Stimulated activated naive B cell treated with anti-CD40 and anti-IgM and Interleukin-4, amounts not matched to agents 10 μg/mL and 1 μg/mL and 100 μg/mL, for 72 hours (primary cell): ENCODE measurements around the gene LIMCH1.

ENCODE experiments used
- ATAC-seq, 2 donors: fragments of 150-1000 bp; cut with Tn5 transposase; replicated peaks; 2 replicates each; pipeline ENCODE4 v1.10.0; 2021; ENCODE audit warnings: moderate library complexity in 1 of 2
- DNase-seq: peaks from one replicate; pipeline ENCODE4 v3.0.0; 2021
- H3K27ac Mint-ChIP-seq: one replicate; pipeline ENCODE4 v1.8.0; 2022; ENCODE audit warnings: mild to moderate bottlenecking, mixed read lengths
- H3K27me3 Mint-ChIP-seq, 2 donors: one replicate each; pipeline ENCODE4 v1.8.0; 2022; ENCODE audit warnings: mixed read lengths in 2 of 2
- H3K36me3 Mint-ChIP-seq, 2 donors: one replicate each; pipeline ENCODE4 v1.8.0; 2022; ENCODE audit warnings: mixed read lengths in 2 of 2, mild to moderate bottlenecking in 1 of 2
- H3K4me1 Mint-ChIP-seq, 2 donors: one replicate each; pipeline ENCODE4 v1.8.0; 2022; ENCODE audit warnings: mixed read lengths in 2 of 2, mild to moderate bottlenecking in 1 of 2
- H3K4me3 Mint-ChIP-seq, 2 donors: one replicate each; pipeline ENCODE4 v1.8.0; 2022; ENCODE audit warnings: mild to moderate bottlenecking in 2 of 2, mixed read lengths in 2 of 2, moderate library complexity in 1 of 2
- H3K9me3 Mint-ChIP-seq, 2 donors: one replicate each; pipeline ENCODE4 v1.8.0; 2022; ENCODE audit warnings: mixed read lengths in 2 of 2, mild to moderate bottlenecking in 1 of 2

Gene LIMCH1

GRCh38 chr4:41514766-41515481 lies 23.0 kb upstream of the LIMCH1 start:
- DNase-seq = no peak
- ATAC-seq = no peak
- no peak overlapping the region for H3K27ac Mint-ChIP-seq

GRCh38 chr4:41517121-41517520 lies 20.8 kb upstream of the LIMCH1 start:
- Mint-ChIP-seq H3K4me3 (no peak overlapping the region), H3K4me1 (no peaks in the 10 kb centered on the region), H3K27ac (no peak overlapping the region), H3K9me3 (no peaks in the 10 kb centered on the region), H3K36me3 (no peaks in the 10 kb centered on the region), H3K27me3 (no peaks in the 10 kb centered on the region)
- DNase-seq (no peak), ATAC-seq (no peak)

More at GRCh38 chr4:41514766-41515481, 23.0 kb upstream of the LIMCH1 start:
- Mint-ChIP-seq H3K4me3 (no peak overlapping the region), H3K27me3 (no peaks in the 10 kb centered on the region), H3K4me1 (no peaks in the 10 kb centered on the region), H3K9me3 (no peaks in the 10 kb centered on the region), H3K36me3 (no peaks in the 10 kb centered on the region)

- ATAC-seq (no peak), DNase-seq (no peak)
- Mint-ChIP-seq H3K27me3 (no peaks in the 10 kb centered on the region), H3K27ac (no peak overlapping the region), H3K9me3 (no peaks in the 10 kb centered on the region), H3K4me3 (no peak overlapping the region), H3K36me3 (no peaks in the 10 kb centered on the region), H3K4me1 (no peaks in the 10 kb centered on the region)
Observed at GRCh38 chr4:41517747-41518146, 20.2 kb upstream of the LIMCH1 start.

GRCh38 chr4:41524425-41524824 lies 13.5 kb upstream of the LIMCH1 start:
- H3K9me3 Mint-ChIP-seq = peaks cover 0 to 3% of the 10 kb centered on the region in 2 donors
- no peaks in the 10 kb centered on the region for H3K36me3 Mint-ChIP-seq
- H3K27me3 Mint-ChIP-seq = no peaks in the 10 kb centered on the region
- H3K27ac Mint-ChIP-seq = no peak overlapping the region
- H3K4me3 Mint-ChIP-seq = no peak overlapping the region
- DNase-seq = no peak
- H3K4me1 Mint-ChIP-seq = no peaks in the 10 kb centered on the region
- no peak for ATAC-seq

- Mint-ChIP-seq H3K4me1 (no peaks in the 10 kb centered on the region), H3K36me3 (no peaks in the 10 kb centered on the region), H3K9me3 (peaks cover 0 to 3% of the 10 kb centered on the region in 2 donors), H3K27me3 (no peaks in the 10 kb centered on the region), H3K4me3 (no peak overlapping the region), H3K27ac (no peak overlapping the region)
- no peak for ATAC-seq
- no peak for DNase-seq
Observed at GRCh38 chr4:41525129-41525528, 12.8 kb upstream of the LIMCH1 start.

- H3K27me3 Mint-ChIP-seq = no peaks in the 10 kb centered on the region
- no peak overlapping the region for H3K4me3 Mint-ChIP-seq
- DNase-seq (no peak), ATAC-seq (no peak)
- peaks cover 0 to 3% of the 10 kb centered on the region in 2 donors for H3K9me3 Mint-ChIP-seq
- no peaks in the 10 kb centered on the region for H3K4me1 Mint-ChIP-seq
- H3K36me3 Mint-ChIP-seq = no peaks in the 10 kb centered on the region
- H3K27ac Mint-ChIP-seq = no peak overlapping the region
Observed at GRCh38 chr4:41526628-41527027, 11.3 kb upstream of the LIMCH1 start.

GRCh38 chr4:41528512-41529205 lies 9.3 kb upstream of the LIMCH1 start:
- Mint-ChIP-seq H3K4me3 (no peak overlapping the region), H3K36me3 (no peaks in the 10 kb centered on the region), H3K27me3 (no peaks in the 10 kb centered on the region), H3K9me3 (peaks cover 0 to 3% of the 10 kb centered on the region in 2 donors), H3K4me1 (no peaks in the 10 kb centered on the region), H3K27ac (no peak overlapping the region)
- no peak for ATAC-seq
- no peak for DNase-seq

GRCh38 chr4:41530741-41531140 lies 7.2 kb upstream of the LIMCH1 start:
- H3K36me3 Mint-ChIP-seq = no peaks in the 10 kb centered on the region
- H3K9me3 Mint-ChIP-seq = peaks cover 0 to 3% of the 10 kb centered on the region in 2 donors
- no peaks in the 10 kb centered on the region for H3K27me3 Mint-ChIP-seq
- H3K4me3 Mint-ChIP-seq = no peak overlapping the region
- H3K27ac Mint-ChIP-seq = no peak overlapping the region
- no peaks in the 10 kb centered on the region for H3K4me1 Mint-ChIP-seq
- ATAC-seq (no peak), DNase-seq (no peak)

- H3K27ac Mint-ChIP-seq = no peak overlapping the region
- H3K36me3 Mint-ChIP-seq = no peaks in the 10 kb centered on the region
- H3K4me1 Mint-ChIP-seq = no peaks in the 10 kb centered on the region
- ATAC-seq = no peak
- H3K4me3 Mint-ChIP-seq = no peak overlapping the region
- DNase-seq = no peak
- no peaks in the 10 kb centered on the region for H3K27me3 Mint-ChIP-seq
- no peaks in the 10 kb centered on the region for H3K9me3 Mint-ChIP-seq
Observed at GRCh38 chr4:41532336-41532735, 5.6 kb upstream of the LIMCH1 start.

GRCh38 chr4:41532882-41533281 lies 5.1 kb upstream of the LIMCH1 start:
- Mint-ChIP-seq H3K4me3 (no peak overlapping the region), H3K27me3 (peaks cover 0 to under 1% of the 10 kb centered on the region in 2 donors), H3K36me3 (no peaks in the 10 kb centered on the region), H3K4me1 (no peaks in the 10 kb centered on the region), H3K9me3 (no peaks in the 10 kb centered on the region), H3K27ac (no peak overlapping the region)
- ATAC-seq (no peak), DNase-seq (no peak)

- peaks cover 0 to 9% of the 10 kb centered on the region in 2 donors for H3K27me3 Mint-ChIP-seq
- H3K36me3 Mint-ChIP-seq = no peaks in the 10 kb centered on the region
- H3K27ac Mint-ChIP-seq = no peak overlapping the region
- no peaks in the 10 kb centered on the region for H3K9me3 Mint-ChIP-seq
- DNase-seq = no peak
- H3K4me3 Mint-ChIP-seq = no peak overlapping the region
- no peaks in the 10 kb centered on the region for H3K4me1 Mint-ChIP-seq
- no peak for ATAC-seq
Observed at GRCh38 chr4:41533680-41534079, 4.3 kb upstream of the LIMCH1 start.

GRCh38 chr4:41534404-41534803 lies 3.6 kb upstream of the LIMCH1 start:
- Mint-ChIP-seq H3K36me3 (no peaks in the 10 kb centered on the region), H3K27me3 (peaks cover 0 to 10% of the 10 kb centered on the region in 2 donors), H3K27ac (no peak overlapping the region), H3K4me3 (no peak overlapping the region), H3K9me3 (no peaks in the 10 kb centered on the region), H3K4me1 (no peaks in the 10 kb centered on the region)
- ATAC-seq (no peak), DNase-seq (no peak)

GRCh38 chr4:41535911-41536371 lies 2.0 kb upstream of the LIMCH1 start:
- DNase-seq (no peak), ATAC-seq (no peak)
- Mint-ChIP-seq H3K4me3 (no peak overlapping the region), H3K4me1 (no peaks in the 10 kb centered on the region), H3K36me3 (no peaks in the 10 kb centered on the region), H3K27me3 (peaks cover 0 to 10% of the 10 kb centered on the region in 2 donors), H3K9me3 (no peaks in the 10 kb centered on the region), H3K27ac (no peak overlapping the region)

- H3K27ac Mint-ChIP-seq = no peak overlapping the region
Observed at GRCh38 chr4:41537292-41537890, 566 bp upstream of the LIMCH1 start.

More at GRCh38 chr4:41537292-41537890, 566 bp upstream of the LIMCH1 start:
- Mint-ChIP-seq H3K4me3 (no peak overlapping the region), H3K9me3 (no peaks in the 10 kb centered on the region), H3K4me1 (no peaks in the 10 kb centered on the region), H3K36me3 (no peaks in the 10 kb centered on the region), H3K27me3 (peaks cover 0 to 10% of the 10 kb centered on the region in 2 donors)
- ATAC-seq (no peak), DNase-seq (no peak)
